Esophagus muscularis mucosa (tissue), 4 donors: ENCODE results near the gene ZRANB3.

ENCODE experiments used
- CTCF ChIP-seq, 3 experiments: fragments of 200-600 bp in 2 of 3; fragments of 450-650 bp in 1 of 3; sonication (generic) in 2 of 3; IDR thresholded peaks; one replicate each; pipeline ENCODE4 v1.5.1; 2017 to 2019; ENCODE audit warnings: antibody characterized with exemption in 3 of 3, mild to moderate bottlenecking in 2 of 3, moderate library complexity in 1 of 3
- EP300 ChIP-seq: sonication (generic); formaldehyde crosslinking; IDR thresholded peaks from one replicate; pipeline ENCODE4 v1.6.1; 2017; ENCODE audit warnings: antibody characterized with exemption
- POLR2A ChIP-seq: fragments of 450-650 bp; IDR thresholded peaks from one replicate; pipeline ENCODE4 v1.6.1; 2017; ENCODE audit warnings: antibody characterized with exemption, moderate library complexity, mild to moderate bottlenecking, low read depth
- POLR2AphosphoS5 ChIP-seq, 2 donors: sonication (generic); formaldehyde crosslinking; IDR thresholded peaks; one replicate each; pipeline ENCODE4 v1.6.1; 2017; ENCODE audit warnings: antibody characterized with exemption in 2 of 2

GRCh38 chr2:135546436-135546835, 15.4 kb upstream of the ZRANB3 start:
- TF ChIP-seq POLR2A, result no peak
- no peak for TF ChIP-seq POLR2AphosphoS5 (IDR thresholded peaks at IDR 0.05)
- no peak for TF ChIP-seq CTCF (IDR thresholded peaks at IDR 0.05)
- no peak for TF ChIP-seq EP300
